H1 (cell line): Measurements from ENCODE around the gene TMEM203.

Source experiments
- BCL11A ChIP-seq, 2 experiments: IDR thresholded peaks; one replicate each; pipeline ENCODE4 v1.6.1; 2011; ENCODE audit warnings: low read depth in 2 of 2, low read length in 2 of 2, mild to moderate bottlenecking in 2 of 2
- EZH2 ChIP-seq: fragments of 200-600 bp; sonication (generic); IDR thresholded peaks from 2 replicates; pipeline ENCODE4 v1.7.1; 2012; ENCODE audit warnings: low read depth, mild to moderate bottlenecking, moderate library complexity, low read length, inconsistent platforms; ENCODE audit not compliant: severe bottlenecking
- JUN ChIP-seq: IDR thresholded peaks from 2 replicates; pipeline ENCODE4 v1.6.1; 2011; ENCODE audit warnings: low read depth, mild to moderate bottlenecking, improper control_type of control experiment, low read length
- POLR2A ChIP-seq, 2 experiments: IDR thresholded peaks; 1 replicate in 1 of 2; 2 replicates in 1 of 2; pipeline ENCODE4 v1.6.1; 2011; ENCODE audit warnings: low read depth in 2 of 2, low read length in 2 of 2, mild to moderate bottlenecking in 2 of 2; ENCODE audit errors: control extremely low read depth in 1 of 2
- RBBP5 ChIP-seq: IDR thresholded peaks from 2 replicates; pipeline ENCODE4 v1.7.1; 2012; ENCODE audit warnings: low read depth, mild to moderate bottlenecking, inconsistent platforms, low read length, moderate library complexity, borderline replicate concordance
- SIN3A ChIP-seq, 2 experiments: IDR thresholded peaks in 1 of 2; conservative IDR thresholded peaks in 1 of 2; 2 replicates each; pipeline ENCODE4 v1.6.1; 2011 to 2012; ENCODE audit warnings: low read length in 2 of 2, improper control_type of control experiment in 1 of 2, low read depth in 1 of 2, mild to moderate bottlenecking in 1 of 2
- SIX5 ChIP-seq: IDR thresholded peaks from 2 replicates; pipeline ENCODE4 v1.6.1; 2011; ENCODE audit warnings: mild to moderate bottlenecking, low read depth, low read length
- SUZ12 ChIP-seq: fragments of 200-600 bp; sonication (generic); IDR thresholded peaks from 2 replicates; pipeline ENCODE4 v1.6.1; 2012; ENCODE audit warnings: mild to moderate bottlenecking, inconsistent platforms, low read length, moderate library complexity, mixed read lengths
- TAF1 ChIP-seq: IDR thresholded peaks from 2 replicates; pipeline ENCODE4 v1.6.1; 2011; ENCODE audit warnings: mild to moderate bottlenecking, low read depth, low read length
- TF ChIP-seq, protein P1 (sequence below), 3 experiments: IDR thresholded peaks; 1 replicate in 2 of 3; 2 replicates in 1 of 3; pipeline versions ENCODE4 v1.5.1 to v1.6.1; 2011; ENCODE audit warnings: low read length in 3 of 3, mild to moderate bottlenecking in 3 of 3, inconsistent platforms in 2 of 3, low read depth in 1 of 3, moderate library complexity in 1 of 3; ENCODE audit not compliant: insufficient read depth in 1 of 3; ENCODE audit errors: control extremely low read depth in 1 of 3
- TF ChIP-seq, protein P2 (sequence below): IDR thresholded peaks from 2 replicates; pipeline ENCODE4 v1.6.1; 2011; ENCODE audit warnings: low read depth, mild to moderate bottlenecking, low read length; ENCODE audit not compliant: insufficient read depth
- TF ChIP-seq, protein P3 (sequence below): IDR thresholded peaks from 2 replicates; pipeline ENCODE4 v1.6.1; 2012; ENCODE audit warnings: inconsistent platforms

DNA sequence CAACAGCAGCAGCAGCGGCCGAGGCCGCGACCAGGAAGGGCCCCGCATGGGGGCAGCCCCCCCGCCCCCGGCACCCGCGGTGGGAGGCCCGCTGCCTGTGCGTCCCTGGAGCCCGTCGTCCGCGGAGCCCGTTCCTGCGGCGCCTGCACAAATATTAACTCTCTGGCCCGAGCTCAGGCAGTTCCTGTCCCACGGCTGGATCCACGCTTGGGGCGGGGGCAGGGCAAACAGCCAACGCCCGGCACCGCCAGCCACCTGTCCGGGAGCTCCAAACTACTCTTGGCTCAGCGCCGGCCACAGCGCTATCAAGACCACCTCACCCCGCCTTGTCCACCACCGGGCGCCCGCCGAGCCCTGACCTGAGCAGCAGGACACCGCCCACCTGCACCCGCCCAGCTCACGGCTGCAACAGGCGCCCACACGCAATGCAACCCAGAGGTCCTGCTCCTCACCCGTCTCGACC is 35.5 kb downstream of the TMEM203 start, which contains the start of gene LRRC26:
- no peak for TF ChIP-seq TAF1
- no peak for TF ChIP-seq POLR2A (IDR thresholded peaks at IDR 0.05; ENCODE audit: control extremely low read depth in 1 of 2, low read depth in 2 of 2, low read length in 2 of 2)
- TF ChIP-seq, protein P1, sequence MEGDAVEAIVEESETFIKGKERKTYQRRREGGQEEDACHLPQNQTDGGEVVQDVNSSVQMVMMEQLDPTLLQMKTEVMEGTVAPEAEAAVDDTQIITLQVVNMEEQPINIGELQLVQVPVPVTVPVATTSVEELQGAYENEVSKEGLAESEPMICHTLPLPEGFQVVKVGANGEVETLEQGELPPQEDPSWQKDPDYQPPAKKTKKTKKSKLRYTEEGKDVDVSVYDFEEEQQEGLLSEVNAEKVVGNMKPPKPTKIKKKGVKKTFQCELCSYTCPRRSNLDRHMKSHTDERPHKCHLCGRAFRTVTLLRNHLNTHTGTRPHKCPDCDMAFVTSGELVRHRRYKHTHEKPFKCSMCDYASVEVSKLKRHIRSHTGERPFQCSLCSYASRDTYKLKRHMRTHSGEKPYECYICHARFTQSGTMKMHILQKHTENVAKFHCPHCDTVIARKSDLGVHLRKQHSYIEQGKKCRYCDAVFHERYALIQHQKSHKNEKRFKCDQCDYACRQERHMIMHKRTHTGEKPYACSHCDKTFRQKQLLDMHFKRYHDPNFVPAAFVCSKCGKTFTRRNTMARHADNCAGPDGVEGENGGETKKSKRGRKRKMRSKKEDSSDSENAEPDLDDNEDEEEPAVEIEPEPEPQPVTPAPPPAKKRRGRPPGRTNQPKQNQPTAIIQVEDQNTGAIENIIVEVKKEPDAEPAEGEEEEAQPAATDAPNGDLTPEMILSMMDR (IDR thresholded peaks at IDR 0.05; ENCODE audit: control extremely low read depth in 1 of 3, insufficient read depth in 1 of 3, low read depth in 1 of 3, low read length in 3 of 3) = no peak
- TF ChIP-seq, protein P2, sequence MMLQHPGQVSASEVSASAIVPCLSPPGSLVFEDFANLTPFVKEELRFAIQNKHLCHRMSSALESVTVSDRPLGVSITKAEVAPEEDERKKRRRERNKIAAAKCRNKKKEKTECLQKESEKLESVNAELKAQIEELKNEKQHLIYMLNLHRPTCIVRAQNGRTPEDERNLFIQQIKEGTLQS = no peak
- TF ChIP-seq RBBP5 = no peak
- TF ChIP-seq EZH2 = no peak
- TF ChIP-seq, protein P3, sequence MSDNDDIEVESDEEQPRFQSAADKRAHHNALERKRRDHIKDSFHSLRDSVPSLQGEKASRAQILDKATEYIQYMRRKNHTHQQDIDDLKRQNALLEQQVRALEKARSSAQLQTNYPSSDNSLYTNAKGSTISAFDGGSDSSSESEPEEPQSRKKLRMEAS = no peak
- no peak for TF ChIP-seq BCL11A (IDR thresholded peaks at IDR 0.05; ENCODE audit: low read depth in 2 of 2, low read length in 2 of 2)
- no peak for TF ChIP-seq SUZ12
- no peak for TF ChIP-seq SIN3A (conservative IDR thresholded peaks at IDR 0.05 in 1 of 2, IDR thresholded peaks at IDR 0.05 in 1 of 2; ENCODE audit: low read depth in 1 of 2, low read length in 2 of 2)
- TF ChIP-seq SIX5 = no peak
- no peak for TF ChIP-seq JUN
